ENCODE data around the gene BTNL2.

DNA sequence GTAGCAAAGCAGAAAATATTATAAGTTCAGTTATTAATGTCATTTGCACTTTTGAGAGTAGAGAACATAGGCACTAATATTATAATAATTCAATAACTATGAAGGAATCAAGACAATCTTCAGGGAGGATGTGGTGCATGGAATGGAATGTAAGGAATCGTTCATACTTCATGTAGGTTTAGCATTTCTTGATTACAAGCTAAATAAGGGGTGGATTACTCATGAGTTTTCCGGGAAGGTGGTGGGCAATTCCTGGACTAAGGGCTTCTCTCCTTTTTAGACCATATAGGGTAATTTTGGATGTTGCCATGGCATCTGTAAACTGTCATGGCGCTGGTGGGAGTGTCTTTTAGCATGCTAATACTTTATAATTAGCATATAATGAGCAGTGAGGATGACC is 9.1 kb upstream of the BTNL2 start:
- TF ChIP-seq GABPA (IDR thresholded peaks at IDR 0.05; ENCODE audit: low read depth) (no peak), POLR2AphosphoS5 (IDR thresholded peaks at IDR 0.05; ENCODE audit: low read depth) (no peak), SPI1 (IDR thresholded peaks at IDR 0.05; ENCODE audit: borderline replicate concordance, low read depth) (no peak)
- TF ChIP-seq, protein P1, sequence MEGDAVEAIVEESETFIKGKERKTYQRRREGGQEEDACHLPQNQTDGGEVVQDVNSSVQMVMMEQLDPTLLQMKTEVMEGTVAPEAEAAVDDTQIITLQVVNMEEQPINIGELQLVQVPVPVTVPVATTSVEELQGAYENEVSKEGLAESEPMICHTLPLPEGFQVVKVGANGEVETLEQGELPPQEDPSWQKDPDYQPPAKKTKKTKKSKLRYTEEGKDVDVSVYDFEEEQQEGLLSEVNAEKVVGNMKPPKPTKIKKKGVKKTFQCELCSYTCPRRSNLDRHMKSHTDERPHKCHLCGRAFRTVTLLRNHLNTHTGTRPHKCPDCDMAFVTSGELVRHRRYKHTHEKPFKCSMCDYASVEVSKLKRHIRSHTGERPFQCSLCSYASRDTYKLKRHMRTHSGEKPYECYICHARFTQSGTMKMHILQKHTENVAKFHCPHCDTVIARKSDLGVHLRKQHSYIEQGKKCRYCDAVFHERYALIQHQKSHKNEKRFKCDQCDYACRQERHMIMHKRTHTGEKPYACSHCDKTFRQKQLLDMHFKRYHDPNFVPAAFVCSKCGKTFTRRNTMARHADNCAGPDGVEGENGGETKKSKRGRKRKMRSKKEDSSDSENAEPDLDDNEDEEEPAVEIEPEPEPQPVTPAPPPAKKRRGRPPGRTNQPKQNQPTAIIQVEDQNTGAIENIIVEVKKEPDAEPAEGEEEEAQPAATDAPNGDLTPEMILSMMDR (IDR thresholded peaks at IDR 0.05; ENCODE audit: insufficient read depth, low read length) = no peak
- TF ChIP-seq, protein P2, sequence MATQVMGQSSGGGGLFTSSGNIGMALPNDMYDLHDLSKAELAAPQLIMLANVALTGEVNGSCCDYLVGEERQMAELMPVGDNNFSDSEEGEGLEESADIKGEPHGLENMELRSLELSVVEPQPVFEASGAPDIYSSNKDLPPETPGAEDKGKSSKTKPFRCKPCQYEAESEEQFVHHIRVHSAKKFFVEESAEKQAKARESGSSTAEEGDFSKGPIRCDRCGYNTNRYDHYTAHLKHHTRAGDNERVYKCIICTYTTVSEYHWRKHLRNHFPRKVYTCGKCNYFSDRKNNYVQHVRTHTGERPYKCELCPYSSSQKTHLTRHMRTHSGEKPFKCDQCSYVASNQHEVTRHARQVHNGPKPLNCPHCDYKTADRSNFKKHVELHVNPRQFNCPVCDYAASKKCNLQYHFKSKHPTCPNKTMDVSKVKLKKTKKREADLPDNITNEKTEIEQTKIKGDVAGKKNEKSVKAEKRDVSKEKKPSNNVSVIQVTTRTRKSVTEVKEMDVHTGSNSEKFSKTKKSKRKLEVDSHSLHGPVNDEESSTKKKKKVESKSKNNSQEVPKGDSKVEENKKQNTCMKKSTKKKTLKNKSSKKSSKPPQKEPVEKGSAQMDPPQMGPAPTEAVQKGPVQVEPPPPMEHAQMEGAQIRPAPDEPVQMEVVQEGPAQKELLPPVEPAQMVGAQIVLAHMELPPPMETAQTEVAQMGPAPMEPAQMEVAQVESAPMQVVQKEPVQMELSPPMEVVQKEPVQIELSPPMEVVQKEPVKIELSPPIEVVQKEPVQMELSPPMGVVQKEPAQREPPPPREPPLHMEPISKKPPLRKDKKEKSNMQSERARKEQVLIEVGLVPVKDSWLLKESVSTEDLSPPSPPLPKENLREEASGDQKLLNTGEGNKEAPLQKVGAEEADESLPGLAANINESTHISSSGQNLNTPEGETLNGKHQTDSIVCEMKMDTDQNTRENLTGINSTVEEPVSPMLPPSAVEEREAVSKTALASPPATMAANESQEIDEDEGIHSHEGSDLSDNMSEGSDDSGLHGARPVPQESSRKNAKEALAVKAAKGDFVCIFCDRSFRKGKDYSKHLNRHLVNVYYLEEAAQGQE (IDR thresholded peaks at IDR 0.05; ENCODE audit: insufficient replicate concordance, low read depth) = no peak
